Measurements from ENCODE around the gene SHROOM3. TPM values are rescaled to one million over a fixed set of nuclear protein-coding genes. Genes with fewer than 3 reads are reported as not detected.

SHROOM3 gene
- total and polyA plus RNA-seq, 2 donors (not counting 3 experiments of a cell fraction or from before 2014, with no cell fraction given), result 2.7 to 6.7 TPM

GRCh38 chr4:76615999-76616398 is 181.0 kb downstream of the SHROOM3 start:
- ChIA-PET POLR2A (no interaction called here), CTCF (no interaction called here)
- H2AFZ ChIP-seq (ENCODE audit: low read depth, low read length), result no peak overlapping the region
- H3K36me3 ChIP-seq (ENCODE audit: control insufficient read depth in 2 of 2, extremely low read depth in 1 of 2, insufficient read depth in 2 of 2, low read length in 2 of 2), result no peaks in the 10 kb centered on the region
- no peak overlapping the region for H3K4me3 ChIP-seq (replicated peaks in 1 of 3; ENCODE audit: insufficient read depth in 1 of 3, low read depth in 1 of 3, low read length in 3 of 3)
- H3K4me2 ChIP-seq (ENCODE audit: insufficient read depth, low read length), result no peak overlapping the region
- H3K27me3 ChIP-seq (ENCODE audit: control insufficient read depth in 2 of 2, insufficient read depth in 2 of 2, low read length in 2 of 2), result no peaks in the 10 kb centered on the region
- BruUV-seq (replicated peaks), result no TSS peak
- dilution Hi-C loops (cut with MboI; ENCODE audit: extremely low pct_ligation_motif_present, low sequenced_read_pairs), result no loop called here
- peaks cover 8% of the 10 kb centered on the region for H3K4me1 ChIP-seq (ENCODE audit: control insufficient read depth, extremely low read depth, insufficient read depth, low read length)
- no peaks in the 10 kb centered on the region for H3K9me1 ChIP-seq (replicated peaks; ENCODE audit: control insufficient read depth, extremely low read depth, insufficient read depth, low read length)
- H3K9me3 ChIP-seq (replicated peaks; ENCODE audit: control insufficient read depth, insufficient read depth, low read length), result no peaks in the 10 kb centered on the region
- H3K27ac ChIP-seq (ENCODE audit: insufficient read depth, low read depth, low read length), result no peak overlapping the region
- intact Hi-C loops (cut with micrococcal nuclease), result no loop called here
- no peaks in the 10 kb centered on the region for H3K79me2 ChIP-seq (ENCODE audit: control insufficient read depth, insufficient read depth, low read length)
- H4K20me1 ChIP-seq (replicated peaks; ENCODE audit: control insufficient read depth, extremely low read depth, insufficient read depth, low read length), result no peaks in the 10 kb centered on the region
- FAIRE-seq (no peak), DNase-seq (ENCODE audit: low read depth, low spot score) (no peak)
- no peak overlapping the region for H3K9ac ChIP-seq (replicated peaks; ENCODE audit: extremely low read depth, insufficient read depth, low read length)
- no peak for TF ChIP-seq MYC (IDR thresholded peaks at IDR 0.05; ENCODE audit: low read depth, low read length)
- no peak for TF ChIP-seq FOS (IDR thresholded peaks at IDR 0.05; ENCODE audit: borderline replicate concordance, insufficient read depth, low read length)
- no peak for TF ChIP-seq EZH2 (IDR thresholded peaks at IDR 0.05; ENCODE audit: borderline replicate concordance, low read depth, low read length, severe bottlenecking)
- no peak for TF ChIP-seq POLR2A (IDR thresholded peaks at IDR 0.05; ENCODE audit: low read depth, low read length)
- no peak for TF ChIP-seq POLR2AphosphoS5 (IDR thresholded peaks at IDR 0.05; ENCODE audit: insufficient read depth, low read depth, low read length)
- TF ChIP-seq MAX (IDR thresholded peaks at IDR 0.05; ENCODE audit: insufficient read depth, insufficient read length), result no peak
- TF ChIP-seq CTCF (IDR thresholded peaks at IDR 0.05; ENCODE audit: extremely low read depth in 1 of 2, insufficient read depth in 1 of 2, low read depth in 1 of 2, low read length in 2 of 2), result no peak
- TF ChIP-seq JUN (IDR thresholded peaks at IDR 0.05; ENCODE audit: borderline replicate concordance, insufficient read depth, insufficient read length, low read depth), result no peak
- TF ChIP-seq GATA2 (IDR thresholded peaks at IDR 0.05; ENCODE audit: insufficient read depth, insufficient read length, low read depth, low read length), result no peak

All from endothelial cell of umbilical vein (primary cell).